HEK293 (cell line): ENCODE measurements around the gene CMBL.
A peak's percentile ranks its signal among the peaks of the same experiment; 100 is the strongest.

Experiments
- CTCF ChIA-PET: fragments of 350-600 bp; formaldehyde crosslinking; extraction: SDS; loops from one replicate; lab custom pipeline; 2021; ENCODE audit warnings: antibody characterized with exemption; lab: Yijun Ruan, JAX
- POLR2A ChIA-PET: fragments of 300-600 bp; formaldehyde crosslinking; extraction: SDS; loops from one replicate; lab custom pipeline; 2020; ENCODE audit warnings: antibody characterized with exemption, inconsistent platforms; lab: Yijun Ruan, JAX
- H3K27ac ChIP-seq: fragments of 200-500 bp; sonication (Bioruptor generic); 2 replicates; pipeline ENCODE4 v1.5.1; 2014; ENCODE audit warnings: low read depth, low read length, control low read depth, inconsistent platforms; ENCODE audit errors: extremely low read depth
- H3K36me3 ChIP-seq, 2 experiments: fragments of 200-500 bp in 1 of 2; sonication (Bioruptor generic) in 1 of 2; 1 replicate in 1 of 2; 2 replicates in 1 of 2; pipeline ENCODE4 v1.5.1; 2014 to 2017; ENCODE audit warnings: inconsistent platforms in 2 of 2, low read length in 2 of 2; ENCODE audit not compliant: control insufficient read depth in 2 of 2, insufficient read depth in 1 of 2
- H3K4me1 ChIP-seq: fragments of 200-500 bp; sonication (Bioruptor generic); 2 replicates; pipeline ENCODE4 v1.5.1; 2014; ENCODE audit warnings: mild to moderate bottlenecking, low read length, inconsistent platforms; ENCODE audit not compliant: control insufficient read depth, insufficient read depth
- H3K4me3 ChIP-seq: 2 replicates; pipeline ENCODE4 v1.5.1; 2011; ENCODE audit warnings: low read depth, mild to moderate bottlenecking, control low read depth, low read length, moderate library complexity
- H3K9me3 ChIP-seq: fragments of 200-500 bp; sonication (Bioruptor generic); 2 replicates; pipeline ENCODE4 v1.5.1; 2014; ENCODE audit warnings: low read depth, low read length, inconsistent platforms; ENCODE audit not compliant: control insufficient read depth, insufficient read depth
- KLF1 ChIP-seq: fragments of 450-650 bp; formaldehyde crosslinking; IDR thresholded peaks from 2 replicates; pipeline ENCODE4 v1.5.1; 2016; ENCODE audit warnings: missing biosample characterization, missing genetic modification characterization
- PRDM1 ChIP-seq: fragments of 450-650 bp; formaldehyde crosslinking; IDR thresholded peaks from 2 replicates; pipeline ENCODE4; 2016; ENCODE audit warnings: missing biosample characterization, missing genetic modification characterization
- PRDM6 ChIP-seq: fragments of 450-650 bp; formaldehyde crosslinking; IDR thresholded peaks from 2 replicates; pipeline ENCODE4 v1.5.1; 2017; ENCODE audit warnings: missing biosample characterization, missing genetic modification characterization
- SP7 ChIP-seq: fragments of 450-650 bp; formaldehyde crosslinking; IDR thresholded peaks from 2 replicates; pipeline ENCODE4 v1.5.1; 2016; ENCODE audit warnings: missing biosample characterization, missing genetic modification characterization
- ZNF18 ChIP-seq: fragments of 450-650 bp; formaldehyde crosslinking; IDR thresholded peaks from 2 replicates; pipeline ENCODE4 v1.5.1; 2016; ENCODE audit warnings: missing biosample characterization, missing genetic modification characterization
- ZNF214 ChIP-seq: fragments of 450-650 bp; formaldehyde crosslinking; IDR thresholded peaks from 2 replicates; pipeline ENCODE4 v1.5.1; 2017; ENCODE audit warnings: missing biosample characterization, mild to moderate bottlenecking, missing genetic modification characterization, borderline replicate concordance
- ZNF248 ChIP-seq: fragments of 450-650 bp; formaldehyde crosslinking; IDR thresholded peaks from 2 replicates; pipeline ENCODE4 v1.5.1; 2017; ENCODE audit warnings: missing biosample characterization, missing genetic modification characterization
- ZNF518A ChIP-seq: fragments of 450-650 bp; formaldehyde crosslinking; conservative IDR thresholded peaks from 2 replicates; pipeline ENCODE4 v1.5.1; 2016; ENCODE audit warnings: low read depth, missing biosample characterization, missing genetic modification characterization
- ZNF548 ChIP-seq: fragments of 450-650 bp; formaldehyde crosslinking; IDR thresholded peaks from 2 replicates; pipeline ENCODE4 v1.5.1; 2016; ENCODE audit warnings: missing biosample characterization, missing genetic modification characterization
- ZNF558 ChIP-seq: fragments of 450-650 bp; formaldehyde crosslinking; IDR thresholded peaks from 2 replicates; pipeline ENCODE4 v1.5.1; 2016; ENCODE audit warnings: missing biosample characterization, missing genetic modification characterization
- ZNF654 ChIP-seq: fragments of 450-650 bp; formaldehyde crosslinking; IDR thresholded peaks from 2 replicates; pipeline ENCODE4 v1.5.1; 2016; ENCODE audit warnings: low read depth, missing biosample characterization, missing genetic modification characterization
- TF ChIP-seq, protein P1 (sequence below): fragments of 450-650 bp; formaldehyde crosslinking; IDR thresholded peaks from 2 replicates; pipeline ENCODE4 v1.5.1; 2016; ENCODE audit warnings: missing biosample characterization, missing genetic modification characterization

CMBL gene

DNA sequence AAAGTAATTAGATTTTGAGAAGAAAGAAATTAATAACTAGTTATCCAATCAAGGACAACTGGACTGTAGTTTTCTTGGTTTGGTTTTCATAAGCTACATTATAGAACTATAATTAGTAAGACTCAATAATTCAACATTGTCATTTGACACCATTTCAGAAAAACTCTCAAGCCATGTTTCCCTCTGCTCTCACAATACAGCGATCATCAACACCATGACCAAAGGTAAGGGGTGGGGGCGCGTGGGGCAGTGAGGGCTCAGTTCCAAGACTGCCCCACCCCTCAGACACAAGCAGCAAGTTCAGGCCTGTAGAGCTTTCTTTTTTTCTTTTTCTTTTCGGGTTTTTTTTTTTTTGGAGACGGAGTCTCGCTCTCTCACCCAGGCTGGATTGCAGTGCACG, 6.4 kb downstream of the CMBL start:
- H3K27ac ChIP-seq, result no peak overlapping the region
- CTCF ChIA-PET, result interaction anchor here (2.5 kb wide), 1 partner anchor 17 kb away, joined by 8 read pairs; no protein-coding TSS in a partner anchor
- POLR2A ChIA-PET, result interaction anchor here (1.0 kb wide), 1 partner anchor 52 kb away, joined by 6 read pairs; the partner anchor contains the start of gene MARCHF6
- H3K36me3 ChIP-seq, result no peaks in the 10 kb centered on the region
- no peaks in the 10 kb centered on the region for H3K4me1 ChIP-seq
- TF ChIP-seq KLF1 (tag by site-specific recombination), result peak; percentile 59
- TF ChIP-seq PRDM1 (tag by site-specific recombination), result no peak
- TF ChIP-seq ZNF214 (tag by site-specific recombination), result no peak
- TF ChIP-seq ZNF654 (tag by site-specific recombination), result no peak
- TF ChIP-seq PRDM6 (tag by site-specific recombination), result peak; percentile 77
- TF ChIP-seq, protein P1, sequence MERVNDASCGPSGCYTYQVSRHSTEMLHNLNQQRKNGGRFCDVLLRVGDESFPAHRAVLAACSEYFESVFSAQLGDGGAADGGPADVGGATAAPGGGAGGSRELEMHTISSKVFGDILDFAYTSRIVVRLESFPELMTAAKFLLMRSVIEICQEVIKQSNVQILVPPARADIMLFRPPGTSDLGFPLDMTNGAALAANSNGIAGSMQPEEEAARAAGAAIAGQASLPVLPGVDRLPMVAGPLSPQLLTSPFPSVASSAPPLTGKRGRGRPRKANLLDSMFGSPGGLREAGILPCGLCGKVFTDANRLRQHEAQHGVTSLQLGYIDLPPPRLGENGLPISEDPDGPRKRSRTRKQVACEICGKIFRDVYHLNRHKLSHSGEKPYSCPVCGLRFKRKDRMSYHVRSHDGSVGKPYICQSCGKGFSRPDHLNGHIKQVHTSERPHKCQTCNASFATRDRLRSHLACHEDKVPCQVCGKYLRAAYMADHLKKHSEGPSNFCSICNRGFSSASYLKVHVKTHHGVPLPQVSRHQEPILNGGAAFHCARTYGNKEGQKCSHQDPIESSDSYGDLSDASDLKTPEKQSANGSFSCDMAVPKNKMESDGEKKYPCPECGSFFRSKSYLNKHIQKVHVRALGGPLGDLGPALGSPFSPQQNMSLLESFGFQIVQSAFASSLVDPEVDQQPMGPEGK (tag by site-specific recombination), result 0 out of 2 replicates have a peak, but pooled peaks have one; percentile 43
- TF ChIP-seq ZNF18 (tag by site-specific recombination), result no peak
- no peak for TF ChIP-seq ZNF558 (tag by site-specific recombination)
- TF ChIP-seq SP7, result peak; percentile 61
- no peaks in the 10 kb centered on the region for H3K9me3 ChIP-seq
- H3K4me3 ChIP-seq, result no peak overlapping the region

DNA sequence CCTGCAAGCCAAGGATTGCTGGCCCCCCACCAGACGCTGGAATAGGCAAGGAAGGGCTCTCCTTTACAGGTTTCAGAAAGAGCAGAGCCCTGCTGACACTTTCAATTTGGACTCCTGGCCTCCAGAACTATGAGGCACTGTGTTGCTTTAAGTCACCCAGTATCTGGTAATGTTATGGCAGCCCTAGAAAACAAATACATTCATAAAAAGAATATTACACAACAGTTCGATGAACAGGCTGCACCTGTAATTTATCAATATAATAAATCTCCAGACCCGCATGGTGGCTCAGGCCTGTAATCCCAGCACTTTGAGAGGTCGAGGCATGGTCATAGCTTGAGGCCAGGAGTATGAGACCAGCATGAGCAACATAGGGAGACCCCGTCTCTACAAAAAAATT, 7.5 kb downstream of the CMBL start:
- ChIA-PET POLR2A (no interaction called here), CTCF (no interaction called here)
- Histone ChIP-seq H3K4me1 (no peaks in the 10 kb centered on the region), H3K9me3 (no peaks in the 10 kb centered on the region), H3K4me3 (no peak overlapping the region), H3K36me3 (no peaks in the 10 kb centered on the region), H3K27ac (no peak overlapping the region)
- TF ChIP-seq ZNF548 (tag by site-specific recombination) (0 out of 2 replicates have a peak, but pooled peaks have one; percentile 32), ZNF518A (no peak), ZNF248 (tag by site-specific recombination) (no peak)
